HG02970 (cell line): ENCODE results near the gene CCDC197.

Experiments used
- ATAC-seq: cut with Tn5 transposase; IDR thresholded peaks from one replicate; pipeline ENCODE4 v1.9.1; 2021; ENCODE audit warnings: mild to moderate bottlenecking, moderate library complexity, moderate number of reproducible peaks; ENCODE audit not compliant: unreplicated experiment, low FRiP score

Gene CCDC197

GRCh38 chr14:93976477-93977057 lies 20.5 kb upstream of the CCDC197 start, which contains the start of gene ASB2:
TSS of gene ASB2 (minus strand) at chr14:93976570. CDS start at chr14:93964539, 12,031 bp downstream.
- peak; percentile 7 for ATAC-seq

DNA sequence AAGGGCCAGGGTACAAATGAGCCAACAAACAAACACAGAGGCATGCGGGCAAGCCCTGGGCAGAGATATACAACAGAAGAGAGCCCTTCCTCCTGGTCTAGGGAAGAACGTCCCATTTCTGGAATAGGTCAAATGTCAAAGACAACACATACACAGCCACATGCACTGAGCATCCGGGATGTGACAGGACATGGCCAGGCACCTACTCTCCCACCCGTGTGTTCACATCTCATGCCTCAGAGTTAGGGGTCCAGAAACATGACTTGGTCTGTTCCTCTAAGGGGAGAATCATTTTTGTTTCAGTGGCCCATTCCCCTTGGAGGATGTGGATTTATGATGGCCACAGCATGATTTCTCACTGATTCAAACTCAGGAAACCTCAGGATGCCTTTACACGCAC lies 19.9 kb upstream of the CCDC197 start:
- no peak for ATAC-seq

GRCh38 chr14:93977790-93978581 lies 19.1 kb upstream of the CCDC197 start:
- peak; percentile 42 for ATAC-seq

- no peak for ATAC-seq
Measured at GRCh38 chr14:93978735-93979134, 18.4 kb upstream of the CCDC197 start.

DNA sequence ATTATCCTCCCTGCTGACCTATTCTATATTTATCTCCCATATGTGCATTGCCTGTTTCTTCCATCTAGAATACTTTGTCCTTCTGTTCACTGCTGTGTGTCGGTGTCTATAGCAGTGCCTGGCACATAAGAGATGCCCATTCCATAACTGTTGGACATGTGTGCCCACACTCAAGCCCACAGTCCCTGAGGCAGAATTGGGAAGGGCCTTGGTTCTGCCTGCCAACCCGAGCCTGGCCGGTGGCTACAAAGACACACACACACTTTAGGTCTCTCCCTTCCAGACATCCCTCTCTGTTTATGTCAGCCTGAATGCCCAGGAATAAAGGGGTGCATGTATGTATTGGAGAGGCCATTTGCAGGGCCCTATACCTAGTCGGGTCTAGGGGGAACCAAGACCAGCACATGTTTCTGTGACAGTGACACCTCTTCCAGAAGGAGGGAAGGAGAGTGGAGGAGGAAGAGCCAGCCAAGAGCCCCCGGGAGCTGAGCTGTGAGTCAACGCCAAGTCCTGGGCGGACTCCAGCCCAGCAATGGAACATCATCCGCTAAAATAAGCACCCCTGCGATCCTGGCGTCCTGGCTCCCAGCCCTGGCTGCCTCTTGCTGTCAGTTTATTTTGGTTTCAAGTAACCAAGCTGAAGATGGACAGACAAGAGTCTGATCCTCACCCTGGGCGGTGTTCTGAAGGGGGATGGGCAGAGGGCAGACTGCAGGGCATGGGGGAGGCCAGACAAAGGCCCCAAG lies 16.5 kb upstream of the CCDC197 start:
- ATAC-seq: no peak

- ATAC-seq: no peak
Measured at GRCh38 chr14:93981316-93982229, 15.5 kb upstream of the CCDC197 start.

- no peak for ATAC-seq
Measured at GRCh38 chr14:93982230-93983007, 14.7 kb upstream of the CCDC197 start.

DNA sequence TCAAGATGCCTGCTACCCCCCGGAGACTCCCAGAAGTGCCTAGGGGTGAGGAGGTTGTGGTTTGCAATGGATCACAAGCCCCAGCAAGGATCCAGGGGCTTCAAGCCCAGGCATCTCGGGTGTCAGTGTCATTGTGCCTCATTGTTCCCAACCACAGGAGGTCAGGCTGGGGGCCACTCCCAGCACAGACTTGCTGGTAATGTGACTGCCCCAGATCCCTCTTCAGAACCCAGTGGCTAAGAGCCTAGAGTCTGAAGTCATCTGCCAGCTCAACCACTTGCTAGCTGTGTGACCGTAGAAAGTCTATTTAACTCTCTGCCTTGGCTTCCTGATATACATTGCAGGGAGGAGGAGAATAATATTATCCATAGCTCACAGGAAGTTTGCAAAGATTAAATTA lies 13.0 kb upstream of the CCDC197 start:
- no peak for ATAC-seq

GRCh38 chr14:93984987-93985410 lies 12.1 kb upstream of the CCDC197 start:
- ATAC-seq: no peak

DNA sequence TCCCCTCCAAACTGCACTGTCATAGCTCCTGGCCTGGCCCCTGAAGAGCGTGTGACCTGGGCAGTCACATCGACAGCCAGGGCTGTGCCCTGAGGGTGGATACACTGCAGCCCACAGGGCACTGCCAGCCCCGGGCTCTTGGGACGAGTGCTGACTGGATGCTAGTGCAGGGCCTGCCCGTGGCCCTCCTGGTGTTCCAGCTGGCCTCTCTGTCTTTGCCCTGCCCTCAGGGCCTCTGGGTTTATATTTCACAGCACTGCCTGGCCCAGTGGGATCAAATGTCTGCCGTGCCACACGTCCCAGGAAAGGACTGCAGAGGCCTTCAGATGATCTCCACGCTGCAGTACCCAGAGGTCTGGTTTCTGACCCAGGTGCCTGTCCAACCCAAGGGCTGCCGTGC lies 10.1 kb upstream of the CCDC197 start:
- ATAC-seq: no peak

GRCh38 chr14:93987376-93987775 lies 9.7 kb upstream of the CCDC197 start:
- no peak for ATAC-seq

DNA sequence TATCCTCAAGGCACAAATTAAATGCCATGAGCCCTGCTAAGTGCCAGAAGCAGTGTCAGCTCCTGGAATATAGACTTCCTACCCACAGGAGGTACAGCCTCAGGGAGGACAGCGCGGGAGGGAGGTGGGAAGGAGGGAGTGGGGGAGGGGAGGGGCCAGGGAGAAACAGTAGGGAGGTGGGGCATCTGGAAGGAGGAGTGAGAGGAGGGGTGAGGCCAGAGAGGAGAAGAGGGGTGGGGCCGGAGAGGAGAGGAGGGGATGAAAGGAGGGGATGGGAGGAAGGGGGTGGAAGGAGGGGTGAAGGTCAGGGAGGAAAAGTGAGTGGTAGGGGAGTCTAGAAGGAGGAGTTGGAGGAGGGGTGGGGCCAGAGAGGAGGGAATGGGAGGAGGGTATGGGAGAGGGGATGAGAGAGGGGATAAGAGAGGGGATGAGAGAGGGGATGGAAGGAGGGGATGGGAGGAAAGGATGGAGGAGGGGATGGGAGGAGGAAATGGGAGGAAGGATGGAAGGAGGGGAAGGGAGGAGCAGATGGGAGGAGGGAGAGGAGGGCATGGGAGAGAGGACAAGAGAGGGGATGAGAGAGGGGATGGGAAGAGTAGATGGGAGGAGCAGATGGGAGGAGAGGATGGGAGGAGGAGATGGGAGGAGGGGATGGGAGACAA lies 9.2 kb upstream of the CCDC197 start:
- no peak for ATAC-seq

GRCh38 chr14:93989939-93990338 lies 7.2 kb upstream of the CCDC197 start:
- no peak for ATAC-seq

DNA sequence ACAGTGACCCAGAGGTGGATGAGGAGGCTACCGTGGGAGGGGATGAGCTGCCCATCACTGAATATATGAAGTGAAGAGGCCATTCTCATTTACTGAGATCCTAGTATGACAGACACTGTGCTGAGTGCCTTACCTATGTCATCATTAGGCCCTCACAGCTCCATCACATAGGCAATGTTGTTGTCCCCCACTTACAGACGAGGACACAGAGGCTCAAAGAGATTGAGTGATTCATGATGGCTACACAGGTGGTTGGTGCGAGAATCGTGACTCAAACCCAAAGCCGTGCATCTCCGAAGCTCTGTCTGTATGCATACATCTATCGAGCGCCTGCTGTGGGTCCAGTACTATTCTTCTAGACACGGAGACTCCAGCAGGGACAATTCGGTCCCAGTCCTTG lies 5.9 kb upstream of the CCDC197 start:
- no peak for ATAC-seq

DNA sequence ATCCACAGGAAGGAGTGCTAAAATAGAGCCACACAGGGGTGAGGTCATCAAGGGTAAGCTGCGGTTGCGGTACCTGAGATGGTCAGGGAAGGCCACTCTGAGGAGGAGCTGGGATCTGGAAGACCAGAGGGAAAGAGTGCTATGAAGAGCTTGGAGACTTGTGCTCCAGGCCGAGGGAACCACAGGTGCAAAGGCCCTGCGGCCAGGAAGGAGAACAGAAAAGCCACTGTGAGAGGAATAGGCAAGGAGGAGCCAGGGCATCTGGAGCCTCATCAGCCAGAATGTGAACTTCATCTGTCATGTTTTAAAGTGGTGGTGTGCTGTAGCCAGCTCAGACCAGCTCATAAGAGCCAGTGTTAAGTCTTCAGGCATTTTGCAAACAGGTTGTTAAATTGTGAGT lies 5.5 kb upstream of the CCDC197 start:
- no peak for ATAC-seq

GRCh38 chr14:93993382-93993781 lies 3.7 kb upstream of the CCDC197 start:
- ATAC-seq: no peak

- ATAC-seq: no peak
Measured at GRCh38 chr14:93994919-93995682, 2.0 kb upstream of the CCDC197 start.

DNA sequence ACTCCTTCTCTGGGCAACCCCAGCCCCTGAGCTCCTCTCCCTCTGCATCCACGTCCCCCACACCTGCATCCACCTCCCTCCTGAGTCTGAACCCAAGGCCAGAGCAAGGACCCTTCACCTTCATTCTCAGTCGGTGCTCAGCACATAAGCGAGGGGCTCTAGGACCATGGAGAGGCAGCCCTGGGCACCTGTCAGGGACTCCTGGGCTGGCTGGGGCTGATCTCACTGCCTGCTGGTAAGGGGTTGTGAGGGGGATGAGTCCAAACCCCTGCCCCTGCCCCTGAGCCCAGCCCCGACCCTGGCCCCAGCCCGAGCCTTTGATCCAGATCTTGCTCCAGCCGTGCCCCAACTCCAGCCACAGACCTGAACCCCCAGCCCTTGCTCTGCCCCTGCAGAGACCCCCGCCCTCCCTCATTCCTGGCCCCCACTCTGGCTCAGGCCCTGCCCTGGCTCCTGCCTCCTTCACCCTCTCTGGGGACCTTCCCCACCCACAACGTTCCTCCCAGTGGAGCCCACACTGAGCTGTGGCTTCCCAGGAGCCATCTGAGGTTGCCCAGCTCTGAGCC lies 888 bp upstream of the CCDC197 start:
- no peak for ATAC-seq
